Astrocyte (in vitro differentiated cells and primary cell): Measurements from ENCODE around the gene KIF20B. TPM values are rescaled to one million over a fixed set of nuclear protein-coding genes. Genes with fewer than 3 reads are reported as not detected.

Experiments used
- DNase-seq: peaks from one replicate; pipeline ENCODE4 v3.0.0-alpha.2; 2010; ENCODE audit warnings: low read depth
- FAIRE-seq: peaks from 2 replicates; lab custom pipeline; 2011; peaks lifted over from hg19 to GRCh38; lab: Jason Lieb, UNC
- H2AFZ ChIP-seq: 2 replicates; pipeline ENCODE4 v1.6.0; 2012; ENCODE audit warnings: low read depth, low read length, inconsistent platforms
- H3K27ac ChIP-seq: 2 replicates; pipeline ENCODE4 v1.5.1; 2011; ENCODE audit warnings: low read depth, low read length, inconsistent platforms
- H3K27me3 ChIP-seq: 2 replicates; pipeline ENCODE4 v1.6.0; 2011; ENCODE audit warnings: low read length, inconsistent platforms; ENCODE audit not compliant: insufficient read depth
- H3K36me3 ChIP-seq: 2 replicates; pipeline ENCODE4 v1.5.1; 2011; ENCODE audit warnings: low read length, inconsistent platforms; ENCODE audit not compliant: insufficient read depth
- H3K4me1 ChIP-seq: 2 replicates; pipeline ENCODE4 v1.5.1; 2011; ENCODE audit warnings: low read length, inconsistent platforms; ENCODE audit not compliant: insufficient read depth
- H3K4me2 ChIP-seq: 2 replicates; pipeline ENCODE4 v1.6.0; 2012; ENCODE audit warnings: low read length, inconsistent platforms
- H3K4me3 ChIP-seq: 2 replicates; pipeline ENCODE4 v1.5.1; 2011; ENCODE audit warnings: low read depth, mild to moderate bottlenecking, low read length, inconsistent platforms; ENCODE audit not compliant: insufficient read depth
- H3K79me2 ChIP-seq: 2 replicates; pipeline ENCODE4 v1.6.0; 2012; ENCODE audit warnings: mild to moderate bottlenecking, low read length, inconsistent platforms; ENCODE audit not compliant: insufficient read depth
- H3K9ac ChIP-seq: 2 replicates; pipeline ENCODE4 v1.6.0; 2012; ENCODE audit warnings: mild to moderate bottlenecking, low read length, inconsistent platforms
- H3K9me3 ChIP-seq: 2 replicates; pipeline ENCODE4 v1.5.1; 2012; ENCODE audit warnings: low read depth, mild to moderate bottlenecking, low read length, inconsistent platforms; ENCODE audit not compliant: insufficient read depth
- H4K20me1 ChIP-seq: 2 replicates; pipeline ENCODE4 v1.6.0; 2012; ENCODE audit warnings: low read length, inconsistent platforms; ENCODE audit not compliant: insufficient read depth
- H3K27ac Mint-ChIP-seq: one replicate; pipeline ENCODE4 v1.8.0; 2021; ENCODE audit warnings: mild to moderate bottlenecking, mixed read lengths; ENCODE audit not compliant: unreplicated experiment
- H3K27me3 Mint-ChIP-seq: one replicate; pipeline ENCODE4 v1.8.0; 2021; ENCODE audit warnings: low read depth, mixed read lengths; ENCODE audit not compliant: unreplicated experiment
- H3K36me3 Mint-ChIP-seq: one replicate; pipeline ENCODE4 v1.8.0; 2021; ENCODE audit warnings: low read depth, mixed read lengths; ENCODE audit not compliant: unreplicated experiment
- H3K4me1 Mint-ChIP-seq: one replicate; pipeline ENCODE4 v1.8.0; 2021; ENCODE audit warnings: low read depth, mixed read lengths; ENCODE audit not compliant: unreplicated experiment
- H3K4me3 Mint-ChIP-seq: one replicate; pipeline ENCODE4 v1.8.0; 2021; ENCODE audit warnings: mild to moderate bottlenecking, moderate library complexity, mixed read lengths; ENCODE audit not compliant: unreplicated experiment
- H3K9me3 Mint-ChIP-seq: one replicate; pipeline ENCODE4 v1.8.0; 2021; ENCODE audit warnings: mild to moderate bottlenecking, mixed read lengths; ENCODE audit not compliant: unreplicated experiment
- CTCF ChIP-seq: IDR thresholded peaks from 2 replicates; pipeline ENCODE4 v1.5.1; 2011; ENCODE audit warnings: low read depth, mild to moderate bottlenecking, inconsistent platforms, low read length, moderate library complexity; ENCODE audit not compliant: insufficient read depth
- EZH2 ChIP-seq: IDR thresholded peaks from 2 replicates; pipeline ENCODE4 v1.6.1; 2012; ENCODE audit warnings: mild to moderate bottlenecking, low read length, inconsistent platforms; ENCODE audit not compliant: insufficient read depth
- total RNA-seq: library from RNA; stranded (reverse); gene quantifications from 2 replicates; pipeline ENCODE4 v1.2.1, GENCODE V29; 2021

Gene KIF20B
- total RNA-seq, 1 donor from 2014 or later, result 7.1 TPM

- FAIRE-seq (no peak), DNase-seq (no peak)
- H3K36me3 Mint-ChIP-seq, result no peaks in the 10 kb centered on the region
- H3K9me3 Mint-ChIP-seq, result no peaks in the 10 kb centered on the region
- no peaks in the 10 kb centered on the region for H3K4me1 ChIP-seq
- no peaks in the 10 kb centered on the region for H3K27me3 Mint-ChIP-seq
- no peak overlapping the region for H3K9ac ChIP-seq
- no peak overlapping the region for H3K27ac ChIP-seq
- no peak overlapping the region for H2AFZ ChIP-seq
- peaks cover 2% of the 10 kb centered on the region for H3K79me2 ChIP-seq
- H3K36me3 ChIP-seq, result peaks cover 11% of the 10 kb centered on the region
- no peak overlapping the region for H3K4me2 ChIP-seq
- TF ChIP-seq EZH2, result no peak
- no peak for TF ChIP-seq CTCF
- H3K9me3 ChIP-seq, result no peaks in the 10 kb centered on the region
- no peak overlapping the region for H3K4me3 ChIP-seq
- H3K27me3 ChIP-seq, result no peaks in the 10 kb centered on the region
- H3K27ac Mint-ChIP-seq, result no peak overlapping the region
- H4K20me1 ChIP-seq, result no peaks in the 10 kb centered on the region
- H3K4me1 Mint-ChIP-seq, result no peaks in the 10 kb centered on the region
- no peak overlapping the region for H3K4me3 Mint-ChIP-seq
Measured at GRCh38 chr10:89734616-89735015, 33.2 kb downstream of the KIF20B start.

DNA sequence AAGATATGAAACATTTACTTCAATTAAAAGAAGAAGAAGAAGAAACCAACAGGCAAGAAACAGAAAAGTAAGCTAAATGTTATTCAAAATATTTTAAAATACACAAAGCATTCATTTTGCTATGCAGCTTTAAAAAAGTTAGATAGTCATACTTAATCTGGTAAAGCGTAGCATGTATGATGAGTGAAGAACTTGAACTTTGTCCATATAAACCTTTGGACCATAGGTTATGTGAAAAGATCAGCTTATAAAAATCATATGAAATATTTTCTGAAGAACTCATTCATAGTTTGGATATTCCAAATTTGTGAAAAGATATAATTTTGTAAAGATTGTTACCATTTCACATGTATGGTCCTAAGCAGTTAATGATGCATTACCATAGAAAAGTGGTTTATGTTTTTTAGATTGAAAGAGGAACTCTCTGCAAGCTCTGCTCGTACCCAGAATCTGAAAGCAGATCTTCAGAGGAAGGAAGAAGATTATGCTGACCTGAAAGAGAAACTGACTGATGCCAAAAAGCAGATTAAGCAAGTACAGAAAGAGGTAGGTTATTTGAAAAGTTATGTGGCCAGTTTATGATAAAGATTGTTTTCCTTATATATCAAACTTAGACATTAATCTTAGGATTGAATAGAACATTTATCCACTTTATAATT, 37.3 kb downstream of the KIF20B start:
- Histone ChIP-seq H3K4me1 (no peaks in the 10 kb centered on the region), H3K79me2 (no peaks in the 10 kb centered on the region), H2AFZ (no peak overlapping the region), H3K27ac (no peak overlapping the region), H4K20me1 (no peaks in the 10 kb centered on the region), H3K4me3 (no peak overlapping the region), H3K27me3 (no peaks in the 10 kb centered on the region), H3K9me3 (no peaks in the 10 kb centered on the region), H3K36me3 (peaks cover 7% of the 10 kb centered on the region), H3K4me2 (no peak overlapping the region), H3K9ac (no peak overlapping the region)
- no peaks in the 10 kb centered on the region for H3K4me1 Mint-ChIP-seq
- no peak for TF ChIP-seq EZH2
- no peak for TF ChIP-seq CTCF
- no peak for FAIRE-seq
- no peaks in the 10 kb centered on the region for H3K27me3 Mint-ChIP-seq
- no peaks in the 10 kb centered on the region for H3K36me3 Mint-ChIP-seq
- no peaks in the 10 kb centered on the region for H3K9me3 Mint-ChIP-seq
- H3K27ac Mint-ChIP-seq, result no peak overlapping the region
- no peak for DNase-seq
- H3K4me3 Mint-ChIP-seq, result no peak overlapping the region

GRCh38 chr10:89741126-89741762, 39.9 kb downstream of the KIF20B start:
- Mint-ChIP-seq H3K27ac (no peak overlapping the region), H3K9me3 (no peaks in the 10 kb centered on the region), H3K27me3 (no peaks in the 10 kb centered on the region), H3K4me1 (peaks cover 4% of the 10 kb centered on the region), H3K36me3 (no peaks in the 10 kb centered on the region), H3K4me3 (no peak overlapping the region)
- Histone ChIP-seq H3K27ac (no peak overlapping the region), H3K4me1 (no peaks in the 10 kb centered on the region), H3K9me3 (no peaks in the 10 kb centered on the region), H3K9ac (no peak overlapping the region), H3K27me3 (no peaks in the 10 kb centered on the region), H3K4me3 (no peak overlapping the region), H4K20me1 (no peaks in the 10 kb centered on the region), H3K36me3 (peaks cover 7% of the 10 kb centered on the region), H2AFZ (no peak overlapping the region), H3K79me2 (no peaks in the 10 kb centered on the region), H3K4me2 (no peak overlapping the region)
- FAIRE-seq (no peak), DNase-seq (no peak)
- TF ChIP-seq EZH2 (no peak), CTCF (no peak)
